ENCODE results near the gene RERE. TPM values are rescaled to one million over a fixed set of nuclear protein-coding genes. Genes with fewer than 3 reads are reported as not detected.

The RERE gene
- total RNA-seq, 2 donors from 2014 or later: 102 to 108 TPM

DNA sequence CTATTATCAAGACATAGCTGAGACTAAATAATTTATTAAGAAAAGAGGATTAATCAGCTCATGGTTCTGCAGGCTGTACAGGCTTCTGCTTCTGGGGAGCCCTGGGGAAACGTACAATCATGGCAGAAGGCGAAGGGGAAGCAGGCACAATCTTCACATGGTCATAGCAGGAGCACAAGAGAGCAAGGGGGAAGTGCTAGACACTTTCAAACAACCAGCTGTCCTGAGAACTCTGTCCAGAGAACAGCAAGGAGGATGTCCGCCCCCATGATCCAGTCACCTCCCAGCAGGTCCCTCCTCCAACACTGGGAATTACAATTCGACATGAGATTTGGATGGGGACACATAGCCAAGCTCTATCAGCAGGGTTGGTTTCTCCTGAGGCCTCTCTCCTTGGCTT, 509.8 kb downstream of the RERE start:
- no peak overlapping the region for H3K27ac Mint-ChIP-seq
- no peaks in the 10 kb centered on the region for H3K4me1 Mint-ChIP-seq
- DNase-seq: no peak
- H3K36me3 Mint-ChIP-seq (ENCODE audit: low read depth): peaks cover 2% of the 10 kb centered on the region
- H3K9me3 ChIP-seq (ENCODE audit: control insufficient read depth, low read length, poor library complexity, severe bottlenecking): no peaks in the 10 kb centered on the region
- H3K4me3 Mint-ChIP-seq: no peak overlapping the region
- no peak for ATAC-seq
- H3K27me3 Mint-ChIP-seq: peaks cover 20% of the 10 kb centered on the region

DNA sequence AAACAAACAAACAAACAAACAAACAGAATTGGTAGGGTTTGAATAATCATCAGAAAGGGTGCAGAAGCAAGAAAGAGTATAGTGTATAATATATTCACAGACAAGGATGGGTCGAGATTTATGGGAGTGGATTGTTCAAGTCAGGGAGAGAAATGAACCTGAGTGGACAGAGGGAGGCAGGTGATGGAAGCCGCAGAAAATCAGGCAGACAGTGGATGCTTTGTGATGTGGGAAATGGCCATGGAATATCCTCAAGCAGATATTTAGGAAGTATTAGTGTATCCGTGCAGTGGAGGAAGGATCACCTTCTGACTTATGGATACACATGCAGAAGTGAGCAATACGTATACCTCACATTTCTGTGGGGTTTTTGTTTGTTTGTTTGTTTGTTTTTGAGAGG, 513.6 kb downstream of the RERE start:
- H3K27me3 Mint-ChIP-seq: peaks cover 31% of the 10 kb centered on the region
- no peak overlapping the region for H3K27ac Mint-ChIP-seq
- DNase-seq (no peak), ATAC-seq (no peak)
- H3K4me1 Mint-ChIP-seq: peaks cover 4% of the 10 kb centered on the region
- H3K4me3 Mint-ChIP-seq: no peak overlapping the region
- no peaks in the 10 kb centered on the region for H3K9me3 ChIP-seq (ENCODE audit: control insufficient read depth, low read length, poor library complexity, severe bottlenecking)
- peaks cover 2% of the 10 kb centered on the region for H3K36me3 Mint-ChIP-seq (ENCODE audit: low read depth)

DNA sequence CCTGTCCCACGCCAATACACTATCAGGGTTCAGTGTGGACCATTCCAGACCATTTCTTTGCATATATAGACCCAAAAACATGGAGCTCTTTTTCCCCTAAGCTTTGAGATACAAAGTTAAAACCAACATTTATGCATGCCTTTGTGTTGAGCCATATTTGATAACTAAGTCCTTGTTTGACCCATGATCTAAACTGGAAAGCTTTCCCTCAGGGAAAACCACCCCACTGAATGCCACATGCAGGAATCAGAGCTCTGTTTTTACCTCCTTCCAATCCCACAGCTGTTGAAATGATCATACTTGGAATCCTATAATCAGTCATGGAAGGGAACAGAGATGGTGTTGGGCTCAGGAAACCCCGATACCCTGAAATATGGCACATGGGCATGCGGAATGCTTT, 514.3 kb downstream of the RERE start:
- Mint-ChIP-seq H3K4me3 (no peak overlapping the region), H3K27me3 (peaks cover 31% of the 10 kb centered on the region), H3K4me1 (peaks cover 4% of the 10 kb centered on the region), H3K27ac (no peak overlapping the region), H3K36me3 (ENCODE audit: low read depth) (peaks cover 2% of the 10 kb centered on the region)
- DNase-seq: no peak
- ATAC-seq: no peak
- H3K9me3 ChIP-seq (ENCODE audit: control insufficient read depth, low read length, poor library complexity, severe bottlenecking): no peaks in the 10 kb centered on the region

Other genes with a start within 250 kb of the RERE start
- 100 to 1,000 TPM; 322 to 380 TPM for gene ENO1, start 61.0 kb upstream of the RERE start, total RNA-seq
- 1 to 10 TPM in 1 of 2 donors, not detected in 1; 1.6 TPM for gene CA6, start 128.2 kb upstream of the RERE start, total RNA-seq
- not detected for gene SLC2A7, start 208.8 kb upstream of the RERE start, total RNA-seq